Aorta (tissue), 5 donors: ENCODE data around the gene CHMP1B. TPM values are rescaled to one million over a fixed set of nuclear protein-coding genes. Genes with fewer than 3 reads are reported as not detected.
"Not testable (repeated sequence)": the region's sequence is repeated elsewhere in the genome, so short reads cannot be mapped to it uniquely, and the experiment has no call there.

Source experiments
- ATAC-seq: fragments of 200-7000 bp; cut with Tn5 transposase; one replicate; pipeline ENCODE4 v1.9.1; 2022; ENCODE audit warnings: moderate library complexity; ENCODE audit not compliant: low FRiP score
- DNase-seq, 2 donors: peaks; one replicate each; pipeline ENCODE4 v3.0.0-alpha.2; 2020
- H3K27ac ChIP-seq, 2 donors: one replicate each; pipeline ENCODE4 v1.5.1; 2013; ENCODE audit warnings: low read length in 2 of 2, mild to moderate bottlenecking in 2 of 2, moderate library complexity in 2 of 2, control low read depth in 1 of 2, inconsistent platforms in 1 of 2, low read depth in 1 of 2
- H3K27me3 ChIP-seq, 2 donors: one replicate each; pipeline ENCODE4 v1.6.1; 2013; ENCODE audit warnings: control low read depth in 1 of 2, low read length in 1 of 2, mild to moderate bottlenecking in 1 of 2, moderate library complexity in 1 of 2; ENCODE audit not compliant: insufficient read depth in 2 of 2, control insufficient read depth in 1 of 2
- H3K36me3 ChIP-seq, 2 donors: one replicate each; pipeline ENCODE4 v1.6.1; 2013; ENCODE audit warnings: control low read depth in 1 of 2, low read length in 1 of 2, mild to moderate bottlenecking in 1 of 2; ENCODE audit not compliant: insufficient read depth in 2 of 2, control insufficient read depth in 1 of 2
- H3K4me1 ChIP-seq, 2 donors: one replicate each; pipeline ENCODE4 v1.6.1; 2013; ENCODE audit warnings: low read length in 2 of 2, control low read depth in 1 of 2, mild to moderate bottlenecking in 1 of 2, moderate library complexity in 1 of 2; ENCODE audit not compliant: insufficient read depth in 2 of 2, control insufficient read depth in 1 of 2
- H3K4me3 ChIP-seq, 2 donors: one replicate each; pipeline ENCODE4 v1.5.1; 2013; ENCODE audit warnings: low read length in 2 of 2, control low read depth in 1 of 2, mild to moderate bottlenecking in 1 of 2
- H3K9me3 ChIP-seq: one replicate; pipeline ENCODE4 v1.6.1; 2013; ENCODE audit warnings: mild to moderate bottlenecking, low read length; ENCODE audit not compliant: control insufficient read depth
- WGBS, 2 donors: extraction: QIAGEN DNeasy Blood & Tissue Kit; methylation state at CpG; one replicate each; pipeline ENCODE4 v1.1.7; 2013; 5-methylcytosine and 5-hydroxymethylcytosine counted together
- intact Hi-C, 2 donors: fragments of 100-400 bp; cut with DNase I; formaldehyde crosslinking; loops; one replicate each; pipeline versions ENCODE4 v1.14.2 to v1.15.0; 2022
- polyA plus RNA-seq, 2 donors: library from polyadenylated mRNA; stranded (reverse); fragments of 200-250 nt; gene quantifications; one replicate each; pipeline ENCODE4 v1.2.3, GENCODE V29; 2013
- total RNA-seq, 2 donors: library from RNA; stranded (reverse); fragmentation: NEBNext Ultra II Directional; extraction: Animal tissue kit (Norgen Biotek cat#: 25700); gene quantifications; one replicate each; pipeline ENCODE4 v1.2.1, GENCODE V29; 2021
- donor health status: healthy with polysubstance abuse.
- donor health status: Bipolar disorder and iron deficiency.
- donor health status: DM: no; HTN: no; CAD: no.
- donor health status: DM: no; HTN: no; CAD: no.
- donor health status: DM: yes; HTN: yes; CAD: no.

The CHMP1B gene
- total and polyA plus RNA-seq, 4 donors = 33.0 to 42.8 (median 36.3) TPM

DNA sequence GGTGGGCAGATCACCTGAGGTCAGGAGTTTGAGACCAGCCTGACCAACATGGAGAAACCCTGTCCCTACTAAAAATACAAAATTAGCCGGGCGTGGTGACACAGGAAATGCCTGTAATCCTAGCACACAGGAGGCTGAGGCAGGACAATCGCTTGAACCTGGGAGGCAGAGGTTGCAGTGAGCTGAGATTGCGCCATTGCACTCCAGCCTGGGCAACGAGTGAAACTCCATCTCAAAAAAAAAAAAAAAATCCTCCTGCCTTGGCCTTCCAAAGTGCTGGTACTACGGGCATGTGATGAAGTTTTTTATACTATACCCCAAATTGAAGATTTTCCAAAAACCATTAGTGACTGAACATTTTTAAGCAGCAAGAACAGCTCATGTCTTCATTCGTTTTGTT, 41.2 kb downstream of the CHMP1B start:
- H3K36me3 ChIP-seq, DNase-seq, H3K9me3 ChIP-seq, H3K27ac ChIP-seq, H3K4me1 ChIP-seq, ATAC-seq, H3K4me3 ChIP-seq, intact Hi-C loops, H3K27me3 ChIP-seq: not testable (repeated sequence)
- WGBS, 2 donors = 87% methylated on average over 7 of the region's 7 CpGs

DNA sequence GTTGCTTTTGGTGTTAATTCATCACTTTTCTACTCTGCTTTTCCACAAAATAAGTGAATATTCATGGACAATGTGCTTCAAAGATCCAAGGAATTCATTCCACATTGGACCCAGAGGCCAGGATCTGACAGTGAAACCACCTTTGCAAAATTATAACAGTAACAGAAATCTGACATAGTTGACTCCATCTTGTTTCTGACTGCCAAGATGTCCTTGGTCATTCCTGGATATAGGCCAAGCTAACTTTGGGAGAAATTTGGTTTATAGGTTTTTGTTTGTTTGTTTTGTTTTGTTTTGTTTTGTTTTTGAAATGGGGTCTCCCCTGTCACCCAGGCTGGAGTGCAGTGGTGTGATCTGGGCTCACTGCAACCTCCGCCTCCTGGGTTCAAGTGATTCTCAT, 46.6 kb downstream of the CHMP1B start:
- no peaks in the 10 kb centered on the region for H3K27me3 ChIP-seq
- WGBS, 2 donors = 97 to 100% methylated on average over 1 of the region's 1 CpG
- DNase-seq = no peak
- H3K4me3 ChIP-seq = no peak overlapping the region
- no peak for ATAC-seq
- no peaks in the 10 kb centered on the region for H3K4me1 ChIP-seq
- intact Hi-C loops = no loop called here
- H3K9me3 ChIP-seq = no peaks in the 10 kb centered on the region
- no peak overlapping the region for H3K27ac ChIP-seq
- H3K36me3 ChIP-seq = peaks cover 2 to 3% of the 10 kb centered on the region in 2 donors

DNA sequence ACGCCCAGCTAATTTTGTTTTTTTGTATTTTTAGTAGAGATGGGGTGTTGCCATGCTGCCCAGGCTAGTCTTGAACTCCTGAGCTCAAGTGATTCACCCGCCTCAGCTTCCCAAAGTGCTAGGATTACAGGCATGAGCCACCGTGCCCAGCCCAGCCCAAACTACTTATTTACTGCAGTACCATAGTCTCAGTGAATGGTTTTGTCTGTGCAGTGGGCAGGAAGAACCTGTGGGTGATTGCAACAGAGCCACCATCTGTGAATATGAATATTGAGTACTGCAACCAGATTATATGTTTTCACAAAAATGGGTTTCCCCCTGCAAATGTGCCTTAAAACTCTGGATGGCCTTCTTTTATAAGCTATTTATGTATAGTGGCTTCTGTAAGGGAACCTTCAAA, 47.9 kb downstream of the CHMP1B start:
- H3K4me1 ChIP-seq = no peaks in the 10 kb centered on the region
- H3K27ac ChIP-seq = no peak overlapping the region
- ATAC-seq (no peak), DNase-seq (no peak)
- H3K9me3 ChIP-seq = no peaks in the 10 kb centered on the region
- H3K27me3 ChIP-seq = no peaks in the 10 kb centered on the region
- intact Hi-C loops = no loop called here
- H3K4me3 ChIP-seq = no peak overlapping the region
- peaks cover 2 to 3% of the 10 kb centered on the region in 2 donors for H3K36me3 ChIP-seq
- 92 to 93% methylated on average over 3 of the region's 3 CpGs for WGBS, 2 donors

DNA sequence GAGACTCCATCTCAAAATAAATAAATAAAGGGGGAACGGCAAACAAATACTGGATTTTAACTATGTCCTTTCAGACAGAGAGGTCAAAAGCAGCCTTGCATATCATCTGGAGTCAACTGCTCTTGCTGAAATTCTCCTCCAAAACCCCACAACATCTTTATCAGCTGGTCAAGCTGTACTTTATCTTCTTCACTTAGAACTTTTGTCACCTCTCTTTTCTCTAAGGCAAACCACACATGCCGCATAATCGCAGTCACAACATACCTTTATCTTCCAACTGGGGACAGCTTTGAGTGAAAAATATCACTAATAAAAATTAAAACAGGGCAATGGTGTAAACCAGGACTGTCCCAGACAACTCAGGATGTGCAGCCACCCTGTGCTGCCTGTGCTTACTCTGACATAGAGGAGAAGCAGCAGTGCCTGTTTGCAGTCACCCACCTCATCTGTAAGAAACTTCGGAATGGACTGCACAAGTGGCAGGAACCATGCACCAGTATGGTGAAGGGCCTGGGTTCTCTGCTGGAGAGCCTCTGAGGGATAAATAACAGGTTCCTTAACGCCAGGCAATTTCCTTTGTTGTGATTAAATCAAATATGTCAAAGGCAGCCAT, 50.7 kb downstream of the CHMP1B start:
- Histone ChIP-seq H3K9me3 (no peaks in the 10 kb centered on the region), H3K4me1 (no peaks in the 10 kb centered on the region), H3K27ac (no peak overlapping the region), H3K4me3 (no peak overlapping the region), H3K36me3 (no peaks in the 10 kb centered on the region), H3K27me3 (no peaks in the 10 kb centered on the region)
- DNase-seq (no peak), ATAC-seq (no peak)
- 79 to 84% methylated on average over 5 of the region's 5 CpGs for WGBS, 2 donors
- intact Hi-C loops = no loop called here

DNA sequence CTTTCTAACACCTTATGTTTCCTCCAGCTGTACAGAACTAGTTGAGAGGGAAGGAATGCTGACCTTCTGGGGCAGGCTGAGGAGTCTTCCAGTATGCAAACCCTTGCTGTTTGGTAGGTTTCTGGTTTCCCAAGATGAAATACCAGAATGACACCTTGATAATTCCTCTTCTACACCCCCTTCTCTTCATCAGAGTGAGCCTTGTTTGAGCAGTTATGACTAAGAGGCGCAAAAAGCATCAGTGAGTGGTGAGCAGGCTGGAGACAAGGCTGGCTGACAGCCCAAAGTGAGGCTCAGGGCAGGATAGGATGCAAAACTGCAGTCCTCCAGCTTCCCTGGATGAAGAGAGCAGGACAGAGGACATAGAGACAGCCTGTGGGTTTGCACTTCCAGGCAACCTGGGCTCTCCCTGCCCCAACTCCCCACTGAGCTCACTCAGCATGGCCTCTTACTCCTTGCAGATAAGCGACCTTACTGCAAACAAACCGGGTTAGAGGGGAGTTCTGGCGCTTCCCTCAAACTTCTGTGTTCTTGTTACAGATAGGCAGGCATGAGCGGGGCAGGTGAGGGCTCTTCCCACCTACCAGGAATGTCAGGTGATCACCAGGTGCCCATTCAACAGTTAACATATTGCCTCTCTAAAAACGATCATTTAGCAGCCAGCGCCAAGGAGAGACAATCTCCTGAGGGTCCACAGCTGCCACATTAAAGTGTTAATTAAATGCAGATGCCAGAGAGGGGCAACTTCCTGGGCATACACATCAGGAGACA, 51.5 kb downstream of the CHMP1B start:
- Histone ChIP-seq H3K4me1 (no peaks in the 10 kb centered on the region), H3K36me3 (no peaks in the 10 kb centered on the region), H3K27ac (no peak overlapping the region), H3K4me3 (no peak overlapping the region), H3K9me3 (no peaks in the 10 kb centered on the region), H3K27me3 (no peaks in the 10 kb centered on the region)
- DNase-seq = no peak
- no peak for ATAC-seq
- 66 to 67% methylated on average over 7 of the region's 7 CpGs for WGBS, 2 donors
- intact Hi-C loops = no loop called here

Other genes with a start within 250 kb of the CHMP1B start
- not detected for gene SLC35G4, start 241.8 kb upstream of the CHMP1B start, total RNA-seq
- gene SLC35G4, start 241.8 kb upstream of the CHMP1B start, polyA plus RNA-seq = not detected
- gene GNAL, start 162.1 kb upstream of the CHMP1B start, total RNA-seq = 10 to 100 TPM; 12.0 to 15.5 TPM
- 1 to 10 TPM; 2.0 to 2.7 TPM for gene GNAL, start 162.1 kb upstream of the CHMP1B start, polyA plus RNA-seq
- 10 to 100 TPM; 32.4 to 49.8 TPM for gene MPPE1, start 56.9 kb downstream of the CHMP1B start, total RNA-seq
- 10 to 100 TPM; 28.8 to 46.3 TPM for gene MPPE1, start 56.9 kb downstream of the CHMP1B start, polyA plus RNA-seq
- gene IMPA2, start 130.1 kb downstream of the CHMP1B start, total RNA-seq = 10 to 100 TPM; 14.1 to 19.9 TPM
- gene IMPA2, start 130.1 kb downstream of the CHMP1B start, polyA plus RNA-seq = 10 to 100 TPM in 1 of 2 donors, 1 to 10 TPM in 1; 7.9 to 14.2 TPM
- not detected for gene ANKRD62, start 242.4 kb downstream of the CHMP1B start, total RNA-seq
- not detected for gene ANKRD62, start 242.4 kb downstream of the CHMP1B start, polyA plus RNA-seq